COLO668 (cell line): ENCODE data around the gene SRCAP.
"Not testable (repeated sequence)": the region's sequence is repeated elsewhere in the genome, so short reads cannot be mapped to it uniquely, and the experiment has no call there.

ENCODE experiments used
- DNase-seq: peaks from one replicate; lab custom pipeline; 2025; ENCODE audit not compliant: unreplicated experiment; lab: John Stamatoyannopoulos, UW

The SRCAP gene

GRCh38 chr16:30697264-30698138, 1.5 kb upstream of the SRCAP start:
- DNase-seq: no peak

DNA sequence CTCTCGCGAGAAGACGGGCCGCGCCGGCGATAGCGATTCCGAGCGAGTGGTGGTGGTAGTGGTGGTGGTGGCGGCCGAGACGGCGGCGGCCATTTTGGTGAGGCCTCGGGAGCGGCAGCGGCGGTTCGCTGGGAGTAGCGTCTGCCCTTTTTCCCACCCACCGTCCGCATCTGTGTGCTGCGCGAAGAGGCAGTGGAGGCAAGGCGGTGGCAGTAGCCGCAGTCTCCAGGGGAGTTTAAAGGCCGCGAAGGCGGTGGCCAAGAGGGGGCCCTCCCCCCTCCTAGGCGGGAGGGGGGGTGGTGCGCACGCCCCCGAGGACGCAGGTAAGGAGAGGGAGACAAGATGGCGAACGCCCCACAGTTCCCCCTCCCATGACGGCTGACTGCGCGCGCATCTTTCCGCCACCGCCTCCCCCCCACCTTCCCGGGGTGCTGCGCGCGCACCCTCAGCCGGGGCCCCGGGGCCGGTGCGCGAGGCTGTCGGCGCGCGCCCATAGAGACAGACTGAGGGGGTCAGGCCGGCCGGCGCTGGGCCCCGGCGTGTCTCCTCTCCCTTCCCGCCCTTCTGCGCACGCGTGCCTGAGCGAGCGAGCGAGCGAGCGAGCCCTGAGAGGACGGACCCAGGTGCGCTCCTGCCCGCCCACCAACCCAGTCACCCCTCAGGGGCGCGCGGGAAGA, 694 bp upstream of the SRCAP start:
- DNase-seq: peak; percentile 98

DNA sequence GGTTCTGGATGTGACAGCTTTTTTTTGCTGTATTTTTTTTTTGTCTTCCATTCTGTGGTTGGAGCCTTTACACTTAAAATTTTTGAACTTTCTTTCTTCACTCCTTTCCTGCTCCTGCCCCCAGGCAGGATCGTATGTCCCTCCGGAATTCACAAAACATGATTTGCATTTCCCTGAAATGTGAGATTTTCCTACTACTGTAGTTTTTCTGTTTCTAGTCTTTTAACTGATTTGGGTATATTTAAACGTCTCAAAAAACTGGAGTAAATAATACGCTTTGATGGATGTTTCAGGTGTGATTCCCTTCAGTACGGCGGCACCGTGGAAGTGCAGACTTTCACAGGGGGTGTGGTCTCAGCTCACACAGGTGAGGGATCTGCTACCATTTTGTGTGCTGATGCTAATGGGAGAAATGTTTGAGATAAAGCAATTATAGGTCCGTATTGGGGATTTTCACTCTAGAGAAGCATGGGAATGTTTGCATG, 686 bp downstream of the SRCAP start:
- DNase-seq: peak; percentile 5

DNA sequence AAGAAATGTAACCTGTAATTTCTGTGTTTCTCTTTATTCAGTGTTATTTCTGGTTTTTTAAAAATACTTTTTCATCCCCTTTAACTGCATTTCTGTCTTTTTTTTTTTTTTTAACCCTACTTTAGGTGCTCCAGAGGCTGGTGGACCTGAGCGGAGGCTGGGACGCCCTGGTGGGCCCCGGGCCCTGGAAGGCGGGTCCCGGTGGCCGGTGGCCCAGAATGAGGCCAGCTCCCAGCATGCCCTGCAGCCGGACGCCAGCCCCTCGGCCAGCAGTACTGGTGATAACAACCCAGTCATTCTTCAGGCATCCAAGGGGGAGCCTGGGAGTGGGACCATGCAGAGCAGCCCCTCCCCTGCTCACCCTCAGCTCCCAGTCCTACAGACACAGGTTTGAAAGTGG, 1.5 kb downstream of the SRCAP start:
- DNase-seq: no peak

- DNase-seq: no peak
Measured at GRCh38 chr16:30700971-30701370, 2.0 kb downstream of the SRCAP start.

DNA sequence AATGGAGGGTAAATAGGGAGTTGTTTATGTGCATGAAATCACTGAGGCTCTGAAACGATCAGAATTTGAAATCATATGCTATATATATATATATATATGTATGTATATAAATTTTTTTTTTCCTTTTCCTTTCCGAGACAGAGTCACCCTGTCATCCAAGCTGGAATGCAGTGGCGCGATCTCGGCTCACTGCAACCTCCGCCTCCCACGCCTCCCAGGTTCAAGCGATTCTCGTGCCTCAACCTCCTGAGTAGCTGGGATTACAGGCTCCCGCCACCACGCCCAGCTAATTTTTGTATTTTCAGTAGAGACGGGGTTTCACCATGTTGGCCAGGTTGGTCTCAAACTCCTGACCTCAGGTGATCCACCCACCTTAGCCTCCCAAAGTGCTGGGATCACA, 4.1 kb downstream of the SRCAP start:
- DNase-seq: not testable (repeated sequence)

DNA sequence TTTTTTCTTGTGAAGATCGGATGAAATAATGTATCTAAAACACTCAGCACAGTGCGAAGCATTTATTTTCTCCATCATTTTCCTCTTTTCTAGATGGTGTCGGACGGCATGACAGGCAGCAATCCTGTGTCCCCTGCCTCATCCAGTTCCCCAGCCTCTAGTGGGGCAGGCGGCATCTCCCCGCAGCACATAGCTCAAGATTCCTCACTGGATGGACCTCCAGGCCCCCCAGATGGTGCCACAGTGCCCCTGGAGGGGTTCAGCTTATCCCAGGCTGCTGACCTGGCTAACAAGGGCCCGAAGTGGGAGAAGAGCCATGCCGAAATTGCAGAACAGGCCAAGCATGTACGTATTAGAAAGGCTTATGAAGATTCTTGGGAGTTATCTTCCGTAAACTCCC, 5.0 kb downstream of the SRCAP start:
- no peak for DNase-seq

- DNase-seq: no peak
Measured at GRCh38 chr16:30706046-30706445, 7.1 kb downstream of the SRCAP start.

DNA sequence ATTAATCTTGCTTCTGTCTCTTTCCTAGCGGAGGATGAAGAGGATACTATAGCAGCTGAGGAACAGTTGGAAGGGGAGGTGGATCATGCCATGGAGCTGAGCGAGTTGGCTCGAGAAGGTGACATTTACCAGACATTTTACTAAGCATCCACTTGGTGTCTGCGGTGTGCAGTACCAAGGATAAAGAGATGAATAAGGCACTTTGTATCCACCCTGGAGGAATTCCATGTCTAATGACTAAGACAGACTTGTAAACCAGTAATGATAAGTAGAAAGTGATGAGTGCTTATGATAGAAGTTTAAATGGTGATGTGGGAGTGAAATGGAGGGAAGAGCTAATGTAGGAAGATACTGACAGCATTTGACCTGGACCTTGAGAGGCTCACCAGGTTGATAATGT, 12.0 kb downstream of the SRCAP start:
- no peak for DNase-seq

DNA sequence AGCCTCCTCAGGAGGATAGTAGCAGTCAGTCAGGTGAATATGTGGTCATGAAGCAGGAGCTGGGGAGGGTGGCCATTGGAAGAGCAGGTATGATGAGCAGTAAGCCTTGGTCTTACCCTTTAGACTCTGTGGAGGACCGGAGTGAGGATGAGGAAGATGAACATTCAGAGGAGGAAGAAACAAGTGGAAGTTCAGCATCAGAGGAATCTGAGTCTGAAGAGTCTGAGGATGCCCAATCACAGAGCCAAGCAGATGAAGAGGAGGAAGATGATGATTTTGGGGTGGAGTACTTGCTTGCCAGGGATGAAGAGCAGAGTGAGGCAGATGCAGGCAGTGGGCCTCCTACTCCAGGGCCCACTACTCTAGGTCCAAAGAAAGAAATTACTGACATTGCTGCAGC, 12.7 kb downstream of the SRCAP start:
- no peak for DNase-seq

DNA sequence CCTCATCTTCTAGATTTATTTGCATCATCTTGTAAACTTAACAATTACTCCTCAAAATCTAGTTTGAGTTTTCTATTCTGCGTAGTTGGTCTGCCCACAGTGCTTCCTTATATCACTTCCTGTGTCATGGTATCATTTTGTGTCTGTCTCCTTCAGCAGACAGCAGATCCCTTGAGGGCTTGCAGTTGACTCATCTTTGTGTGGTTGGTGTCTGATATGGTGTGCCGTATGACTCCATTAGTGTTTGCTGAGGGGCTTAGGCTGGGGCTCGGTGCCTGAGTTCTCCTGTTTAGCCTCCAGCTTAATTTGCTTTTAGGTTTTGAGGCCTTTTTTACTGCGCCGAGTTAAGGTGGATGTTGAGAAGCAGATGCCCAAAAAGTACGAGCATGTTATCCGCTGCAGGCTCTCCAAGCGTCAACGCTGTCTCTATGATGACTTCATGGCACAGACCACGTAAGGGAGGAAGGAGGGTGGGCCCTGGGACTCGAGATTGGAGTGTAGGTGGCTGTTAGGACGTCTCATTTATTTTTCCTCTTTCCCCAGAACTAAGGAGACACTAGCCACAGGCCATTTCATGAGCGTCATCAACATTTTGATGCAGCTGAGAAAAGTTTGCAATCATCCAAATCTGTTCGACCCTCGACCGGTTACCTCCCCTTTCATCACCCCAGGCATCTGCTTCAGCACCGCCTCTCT, 16.9 kb downstream of the SRCAP start:
- DNase-seq: no peak

DNA sequence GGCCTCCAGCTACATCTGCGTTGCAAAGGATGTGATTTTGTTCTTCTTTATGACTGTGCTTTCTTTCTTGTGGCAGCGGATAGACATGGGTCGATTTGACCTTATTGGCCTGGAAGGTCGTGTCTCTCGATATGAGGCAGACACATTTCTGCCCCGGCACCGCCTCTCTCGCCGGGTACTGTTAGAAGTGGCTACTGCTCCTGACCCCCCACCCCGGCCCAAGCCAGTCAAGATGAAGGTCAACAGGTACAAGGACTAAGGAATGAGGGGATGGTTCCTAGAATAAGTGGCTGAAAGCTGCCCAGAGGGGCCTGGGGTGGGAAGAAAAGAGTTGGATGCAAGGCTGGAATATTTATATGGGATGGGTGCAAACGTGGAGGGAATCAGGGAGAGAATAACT, 21.1 kb downstream of the SRCAP start:
- DNase-seq: no peak

- DNase-seq: no peak
Measured at GRCh38 chr16:30720694-30721093, 21.7 kb downstream of the SRCAP start.

- DNase-seq: no peak
Measured at GRCh38 chr16:30721167-30721566, 22.2 kb downstream of the SRCAP start.

GRCh38 chr16:30721606-30722005, 22.6 kb downstream of the SRCAP start:
- DNase-seq: no peak

- no peak for DNase-seq
Measured at GRCh38 chr16:30722443-30722842, 23.5 kb downstream of the SRCAP start.

- no peak for DNase-seq
Measured at GRCh38 chr16:30722916-30723315, 23.9 kb downstream of the SRCAP start.

DNA sequence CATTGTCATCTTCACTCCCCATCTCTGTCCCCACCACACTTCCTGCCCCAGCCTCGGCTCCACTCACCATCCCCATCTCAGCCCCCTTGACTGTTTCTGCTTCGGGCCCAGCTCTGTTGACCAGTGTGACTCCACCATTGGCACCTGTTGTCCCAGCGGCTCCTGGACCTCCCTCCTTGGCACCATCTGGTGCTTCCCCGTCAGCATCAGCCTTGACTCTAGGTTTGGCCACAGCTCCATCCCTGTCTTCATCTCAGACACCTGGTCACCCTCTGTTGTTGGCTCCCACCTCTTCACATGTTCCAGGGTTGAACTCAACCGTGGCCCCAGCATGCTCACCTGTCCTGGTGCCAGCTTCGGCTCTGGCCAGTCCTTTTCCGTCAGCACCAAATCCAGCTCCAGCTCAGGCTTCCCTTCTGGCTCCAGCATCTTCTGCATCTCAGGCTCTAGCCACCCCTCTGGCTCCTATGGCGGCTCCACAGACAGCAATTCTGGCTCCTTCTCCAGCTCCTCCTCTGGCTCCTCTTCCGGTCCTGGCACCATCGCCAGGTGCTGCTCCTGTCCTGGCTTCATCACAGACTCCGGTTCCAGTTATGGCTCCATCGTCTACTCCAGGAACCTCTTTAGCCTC, 24.9 kb downstream of the SRCAP start:
- DNase-seq: no peak

GRCh38 chr16:30724641-30725417, 25.9 kb downstream of the SRCAP start:
- DNase-seq: no peak

GRCh38 chr16:30725418-30725792, 26.4 kb downstream of the SRCAP start:
- DNase-seq: no peak

DNA sequence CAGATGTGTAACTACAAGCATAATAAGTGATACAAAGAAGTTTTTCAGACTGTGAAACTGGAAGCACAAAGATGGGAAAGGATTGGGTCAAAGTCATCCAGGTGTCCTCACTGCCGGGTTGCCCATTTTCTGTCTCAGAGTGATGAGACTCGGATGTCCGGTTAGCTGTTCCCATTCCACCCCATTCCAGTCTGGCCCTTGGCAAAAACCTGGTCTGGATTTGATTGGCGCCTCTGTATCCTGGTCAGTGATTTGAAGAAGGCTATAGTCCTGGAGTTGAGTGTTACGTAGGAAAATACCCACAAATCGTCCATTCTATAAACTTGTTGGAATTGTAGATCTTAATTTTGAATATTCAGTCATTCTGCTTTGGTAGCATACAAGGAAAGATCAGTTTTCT, 29.4 kb downstream of the SRCAP start:
- no peak for DNase-seq
